ENCODE data around the gene CR1.
"Not testable (repeated sequence)": the region's sequence is repeated elsewhere in the genome, so short reads cannot be mapped to it uniquely, and the experiment has no call there.

CR1 gene

DNA sequence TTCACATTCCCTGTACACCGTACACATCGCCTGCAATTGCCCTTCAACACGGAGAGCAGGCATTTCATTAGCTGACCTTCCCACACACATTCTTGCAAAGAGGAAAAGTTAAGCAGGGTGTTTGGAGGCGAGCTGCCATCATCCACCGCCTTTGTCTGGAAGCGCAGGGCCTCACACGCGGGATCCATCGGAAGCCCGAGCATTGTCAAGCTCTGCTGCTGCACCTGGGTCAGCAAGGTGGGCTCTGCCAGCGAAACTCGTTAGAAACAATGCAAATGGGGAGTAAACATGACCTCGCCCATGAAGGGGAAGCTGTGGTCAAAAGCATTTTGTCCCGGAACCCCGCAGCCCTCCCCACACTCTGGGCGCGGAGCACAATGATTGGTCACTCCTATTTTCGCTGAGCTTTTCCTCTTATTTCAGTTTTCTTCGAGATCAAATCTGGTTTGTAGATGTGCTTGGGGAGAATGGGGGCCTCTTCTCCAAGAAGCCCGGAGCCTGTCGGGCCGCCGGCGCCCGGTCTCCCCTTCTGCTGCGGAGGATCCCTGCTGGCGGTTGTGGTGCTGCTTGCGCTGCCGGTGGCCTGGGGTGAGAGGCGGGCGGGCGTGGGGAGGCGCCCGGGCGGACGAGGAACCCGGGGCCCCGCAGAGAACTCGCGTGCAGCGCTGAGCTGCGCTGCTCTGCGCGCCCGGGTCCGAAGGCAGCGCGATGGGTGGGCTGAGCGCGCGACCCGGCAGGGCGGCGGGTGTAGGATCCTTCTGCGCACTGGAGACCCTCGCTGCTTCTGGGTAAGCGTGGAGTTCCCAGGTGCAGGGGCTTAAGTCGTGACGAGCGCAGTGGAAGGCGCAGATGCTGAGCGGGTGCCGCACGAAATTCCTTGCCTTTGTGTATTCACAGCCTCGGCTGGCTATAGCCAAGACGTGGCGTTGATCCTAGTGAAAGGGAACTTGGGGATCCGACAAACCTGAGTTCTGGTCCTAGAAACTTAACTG lies at the start of gene CR1:
CR1 (plus strand) TSS at position 357 of the 992 bp plus-strand sequence; CDS start at position 468, 111 bp downstream.
- no peak for DNase-seq

DNA sequence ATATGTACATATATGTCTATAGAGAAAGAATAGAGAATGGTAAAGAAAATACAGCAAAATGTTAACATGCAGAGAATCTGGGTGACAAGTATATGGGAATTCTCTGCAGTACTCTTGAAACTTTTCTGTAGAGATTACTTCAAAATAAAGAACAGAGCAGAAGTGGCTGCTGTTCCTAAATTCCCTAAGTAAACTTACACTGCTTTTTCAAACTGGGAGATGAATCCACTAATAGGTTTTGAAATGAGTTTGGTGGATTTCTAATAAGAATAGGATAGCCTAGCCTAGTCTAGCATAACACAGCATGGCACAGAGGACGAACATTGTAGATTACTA lies 42.3 kb upstream of the CR1 start:
- no peak for DNase-seq

DNA sequence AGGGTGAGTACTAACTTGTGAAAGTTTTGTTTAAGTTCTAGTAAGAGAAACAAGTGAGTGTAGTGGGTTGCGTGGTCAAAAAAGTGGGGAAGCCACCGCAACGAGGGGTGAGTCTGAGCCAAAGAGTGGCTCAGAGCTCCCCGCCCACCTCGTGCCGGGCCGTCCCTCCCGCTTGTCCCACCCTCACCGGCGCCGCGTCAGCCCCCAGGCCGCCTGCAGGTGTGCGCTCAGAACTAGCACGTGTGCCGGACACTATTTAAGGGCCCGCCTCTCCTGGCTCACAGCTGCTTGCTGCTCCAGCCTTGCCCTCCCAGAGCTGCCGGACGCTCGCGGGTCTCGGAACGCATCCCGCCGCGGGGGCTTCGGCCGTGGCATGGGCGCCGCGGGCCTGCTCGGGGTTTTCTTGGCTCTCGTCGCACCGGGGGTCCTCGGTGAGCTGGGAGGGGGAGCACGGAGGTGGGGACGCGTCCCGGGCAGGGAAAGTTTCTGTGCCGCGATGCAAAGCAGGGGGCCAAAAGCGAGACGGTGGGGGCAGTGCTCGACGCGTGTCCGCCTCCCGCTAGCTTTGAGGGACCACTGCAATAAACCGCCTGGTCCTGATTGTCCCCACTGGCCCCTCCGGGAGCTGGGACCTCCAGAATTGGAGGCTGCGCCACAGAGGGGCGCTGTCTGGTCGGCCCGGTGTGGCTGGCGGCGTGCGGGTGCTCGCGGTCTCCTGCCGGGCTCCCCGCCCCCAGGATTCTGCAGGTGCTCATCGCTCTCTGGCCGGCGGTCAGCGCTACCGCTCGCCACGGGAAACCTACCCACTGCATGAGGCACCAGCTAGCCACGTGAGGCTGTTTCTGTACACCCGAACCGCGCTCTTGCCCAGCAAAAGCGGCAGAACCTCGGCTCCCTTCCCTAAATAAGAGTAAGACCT lies 41.7 kb upstream of the CR1 start, which contains the start of gene CR2:
CR2 (plus strand) TSS at position 283 of the 919 bp plus-strand sequence; CDS start at position 374, 91 bp downstream.
- DNase-seq = no peak

DNA sequence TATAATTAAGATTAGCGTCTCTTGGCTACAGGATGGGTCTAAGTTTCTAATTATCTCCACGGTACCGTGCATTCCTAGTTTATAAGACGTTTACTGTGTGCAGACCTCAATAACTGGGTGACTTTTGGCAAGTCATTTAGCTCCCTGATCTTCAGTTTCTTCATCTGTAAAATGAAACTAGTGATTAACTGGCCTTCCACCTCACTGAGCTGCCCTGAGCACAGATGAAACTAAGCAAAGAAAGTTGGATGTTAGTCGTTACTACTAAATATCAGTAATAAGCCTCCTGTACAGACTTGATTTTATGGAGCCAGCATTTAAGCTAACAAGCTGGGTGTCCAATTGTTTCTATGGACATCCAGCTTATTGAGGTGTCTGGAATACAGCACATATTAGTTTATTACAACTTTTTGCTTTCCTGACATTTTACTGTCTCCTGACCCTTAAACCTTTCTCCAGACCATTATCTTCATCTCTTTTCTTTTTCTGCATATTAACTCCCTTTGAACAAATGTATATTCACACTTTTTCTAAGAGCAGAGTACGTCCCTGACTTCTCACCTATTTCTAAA lies 40.7 kb upstream of the CR1 start:
- no peak for DNase-seq

DNA sequence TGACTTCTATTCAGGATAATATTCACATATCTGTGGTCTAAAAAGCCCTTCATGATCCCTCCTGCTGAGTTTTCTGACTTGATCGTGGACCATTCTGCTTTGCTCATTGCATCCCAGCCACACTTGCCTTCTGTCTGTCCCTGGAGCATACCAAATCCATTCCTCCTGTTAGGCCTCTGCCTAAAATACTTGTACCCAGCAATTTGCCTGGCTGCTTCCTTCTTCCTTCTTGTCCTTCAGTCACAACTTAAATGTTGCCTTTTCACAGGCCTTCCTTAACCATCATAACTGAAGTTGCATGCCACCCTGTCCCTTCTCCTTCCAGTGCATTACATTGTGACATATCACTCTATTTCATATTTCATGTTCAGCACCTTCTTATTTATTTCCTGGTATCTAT lies 37.5 kb upstream of the CR1 start:
- no peak for DNase-seq

DNA sequence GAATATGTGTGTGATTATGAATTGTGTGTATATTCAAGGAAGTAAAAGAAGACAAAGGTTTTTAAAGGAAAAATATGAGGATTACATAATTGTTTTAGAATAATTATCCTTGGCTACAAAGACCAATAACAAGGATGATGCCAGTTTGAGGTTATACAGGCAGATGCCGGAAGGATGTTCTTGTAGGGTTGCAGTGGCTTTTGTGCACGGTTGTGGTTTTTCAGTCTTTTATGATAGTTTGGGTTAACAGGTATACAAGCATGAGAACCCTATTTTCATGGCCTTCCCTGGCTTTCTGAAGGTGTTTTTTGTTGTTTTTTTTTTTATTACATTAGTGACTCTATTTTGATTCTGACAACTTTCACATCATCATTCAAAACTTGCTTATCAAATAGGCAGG lies 36.9 kb upstream of the CR1 start:
- no peak for DNase-seq

DNA sequence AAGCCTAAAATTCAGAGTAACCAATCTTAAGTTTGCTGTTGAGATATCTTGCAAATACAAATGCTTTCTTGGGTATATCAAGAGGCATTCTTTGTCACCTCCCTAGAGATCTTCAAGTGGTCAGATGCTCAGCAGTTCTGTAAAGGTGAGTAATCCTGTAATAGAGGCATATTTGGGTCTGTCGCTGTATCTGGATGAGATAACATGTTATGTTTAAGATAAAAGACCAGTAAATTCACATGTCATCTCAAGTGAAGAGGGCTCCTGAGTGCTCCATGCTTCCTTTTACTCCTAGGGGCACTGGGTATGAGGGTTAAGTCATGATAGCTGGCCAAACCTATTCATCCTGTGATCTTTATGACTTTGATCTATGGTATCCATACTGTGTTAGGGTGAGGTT lies 34.3 kb upstream of the CR1 start:
- DNase-seq = no peak

DNA sequence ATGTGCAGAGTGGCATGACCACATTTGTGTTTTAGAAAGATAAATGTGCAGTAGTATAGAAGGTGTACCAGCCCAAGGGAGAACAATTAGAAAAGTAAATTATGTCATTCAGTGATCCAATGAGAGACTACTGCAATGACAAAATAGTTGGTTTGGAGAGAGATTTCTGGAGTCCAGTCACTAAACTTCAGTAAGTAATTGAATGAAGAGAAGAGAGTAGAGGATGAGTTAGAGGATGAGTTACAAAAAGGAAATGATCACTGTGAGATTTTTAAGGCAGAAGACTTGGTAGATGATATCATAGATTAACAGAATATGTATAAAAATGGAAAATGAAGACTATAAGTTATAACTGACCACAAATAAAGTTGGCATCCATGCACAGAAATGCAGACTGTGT lies 33.4 kb upstream of the CR1 start:
- no peak for DNase-seq

DNA sequence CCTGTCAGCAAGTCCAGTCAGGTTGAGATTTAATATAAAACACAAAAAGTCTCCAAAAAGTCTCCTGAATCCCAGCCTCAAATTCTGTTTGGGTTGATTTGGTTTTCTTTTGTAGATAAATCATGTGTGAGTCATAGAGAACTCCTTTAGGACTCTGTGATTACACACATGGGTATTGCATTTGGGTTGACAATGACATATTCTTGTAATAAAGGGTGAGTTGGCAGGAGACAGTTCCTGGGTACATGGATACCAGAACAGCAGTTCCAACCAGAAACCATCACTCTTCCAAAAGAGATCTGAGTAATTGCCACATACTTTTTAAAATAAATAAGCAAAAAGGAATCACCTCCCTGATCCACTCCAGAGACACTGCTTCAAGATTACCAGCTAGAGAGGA lies 32.9 kb upstream of the CR1 start:
- no peak for DNase-seq

DNA sequence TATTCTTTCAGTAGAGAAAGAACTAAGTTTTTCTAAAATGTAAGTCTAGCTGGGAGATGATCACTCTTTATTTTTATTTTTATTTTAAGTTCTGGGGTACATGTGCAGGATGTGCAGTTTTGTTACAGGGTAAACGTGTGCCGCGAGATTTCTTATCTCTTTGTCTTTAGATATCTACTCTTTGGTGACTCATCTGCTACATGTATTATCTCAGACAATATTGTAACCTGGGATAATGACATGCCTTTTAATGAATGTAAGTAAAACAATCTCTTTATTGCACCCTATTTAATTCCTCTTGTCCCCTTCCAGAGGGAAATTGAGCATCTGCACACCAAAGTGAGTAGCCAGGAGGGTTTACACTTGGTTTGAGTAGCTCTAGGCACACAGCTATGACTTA lies 32.4 kb upstream of the CR1 start:
- no peak for DNase-seq

DNA sequence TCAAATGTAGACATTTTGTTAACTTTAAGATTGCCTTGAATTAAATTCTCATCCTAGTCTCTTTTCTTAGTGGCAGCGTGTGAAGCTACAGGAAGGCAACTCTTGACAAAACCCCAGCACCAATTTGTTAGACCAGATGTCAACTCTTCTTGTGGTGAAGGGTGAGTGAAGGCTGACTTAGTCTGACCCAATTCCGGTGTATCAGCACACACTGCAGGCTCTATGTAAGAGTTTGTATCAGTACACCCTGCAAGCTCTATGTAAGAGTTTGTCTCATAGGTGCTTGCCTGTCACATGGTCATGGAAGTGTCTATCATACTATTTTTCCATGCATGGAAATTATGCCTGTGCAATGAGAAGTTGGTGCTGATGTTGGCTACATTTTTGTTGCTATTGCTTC lies 25.0 kb upstream of the CR1 start:
- no peak for DNase-seq

DNA sequence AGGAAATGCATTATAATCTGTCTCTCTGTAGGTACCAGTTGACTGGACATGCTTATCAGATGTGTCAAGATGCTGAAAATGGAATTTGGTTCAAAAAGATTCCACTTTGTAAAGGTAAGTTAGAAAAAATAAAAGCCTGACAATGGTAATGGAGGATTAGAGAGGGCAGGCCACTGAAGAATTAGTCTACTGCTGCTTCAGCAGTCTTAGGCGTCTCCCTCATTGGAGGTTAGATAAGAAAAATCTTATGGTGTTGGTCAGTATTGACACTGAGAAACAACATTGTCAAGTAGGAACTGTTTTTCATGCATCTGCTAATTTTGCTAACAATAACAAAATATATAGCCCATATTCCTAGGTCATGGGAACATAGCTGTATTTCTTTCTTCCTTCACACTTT lies 21.7 kb upstream of the CR1 start:
- DNase-seq = no peak

DNA sequence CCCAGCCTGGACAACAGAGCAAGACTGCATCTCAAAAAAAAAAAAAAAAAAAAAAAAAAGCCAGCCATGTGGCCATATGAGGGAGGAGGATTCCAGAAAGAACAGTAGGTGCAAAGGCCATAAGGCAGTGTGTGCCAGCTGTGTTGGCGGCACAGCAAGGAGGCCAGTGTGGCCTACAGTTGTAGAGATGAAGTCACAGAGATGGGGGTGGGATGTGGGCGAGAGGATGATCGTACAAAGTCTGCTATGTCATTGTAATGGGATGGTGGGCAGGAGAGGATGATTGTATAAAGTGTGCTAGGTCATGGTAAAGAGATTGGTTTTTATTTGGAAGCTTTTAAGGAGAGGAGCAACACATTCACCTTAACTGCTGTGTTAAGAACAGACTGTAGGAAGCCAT lies 9.8 kb upstream of the CR1 start:
- DNase-seq = no peak

DNA sequence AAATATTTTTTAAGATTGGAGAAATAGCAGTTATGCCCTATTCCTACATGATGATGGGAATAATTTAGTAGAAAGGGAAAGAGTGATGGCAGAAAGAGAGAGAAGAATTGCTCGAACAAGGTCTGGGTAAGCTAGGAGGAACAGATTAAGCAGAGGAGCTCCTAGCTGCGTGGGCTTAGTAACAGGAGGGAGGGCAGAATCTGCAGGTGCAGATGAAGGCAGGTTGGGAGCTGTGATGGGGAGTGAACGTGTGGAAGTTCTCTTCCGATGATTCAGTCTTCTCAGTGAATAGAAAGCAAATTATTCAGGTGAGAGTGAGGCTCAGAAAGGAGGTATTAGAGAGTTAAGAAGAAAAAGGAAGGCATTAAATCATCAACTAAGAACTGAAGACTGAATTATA lies 8.3 kb upstream of the CR1 start:
- no peak for DNase-seq

DNA sequence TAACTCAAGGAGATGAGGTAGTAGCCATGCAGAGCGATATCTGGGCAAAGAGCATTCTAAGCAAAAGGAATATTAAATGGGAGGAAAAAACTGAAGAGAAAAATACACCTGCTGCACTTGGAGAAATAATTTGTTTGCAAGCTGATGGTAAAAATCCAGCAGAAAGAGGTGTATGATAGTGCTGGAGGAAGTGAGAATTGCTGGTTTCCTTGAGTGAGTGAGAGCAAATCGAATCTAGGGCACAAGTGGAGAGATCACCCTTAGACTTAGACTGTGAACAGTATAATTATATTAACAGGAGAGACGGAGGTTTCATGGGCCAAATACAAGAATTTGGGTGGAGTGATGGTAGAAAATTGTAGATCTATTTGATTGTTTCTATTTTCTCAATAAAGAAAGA lies 2.7 kb upstream of the CR1 start:
- DNase-seq = no peak

DNA sequence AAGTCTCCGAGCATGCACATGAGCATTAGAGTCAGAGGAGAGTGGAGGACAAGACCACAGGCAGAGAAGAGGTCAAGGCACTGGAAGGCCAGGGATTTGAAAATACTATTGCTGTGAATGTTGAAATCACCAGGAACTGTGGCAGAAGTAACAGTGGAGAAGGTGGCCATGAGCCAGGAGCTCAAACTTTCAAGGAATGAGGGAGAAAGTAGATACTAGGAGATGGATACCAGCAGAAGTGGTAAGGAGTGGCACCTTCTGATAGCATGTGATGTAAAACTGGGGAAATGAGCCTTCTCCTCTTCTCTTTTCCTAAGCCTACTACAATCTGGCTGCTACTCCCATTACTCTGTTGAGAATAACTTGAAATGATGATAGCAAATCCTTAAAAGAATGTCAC lies 1.8 kb upstream of the CR1 start:
- DNase-seq = no peak

DNA sequence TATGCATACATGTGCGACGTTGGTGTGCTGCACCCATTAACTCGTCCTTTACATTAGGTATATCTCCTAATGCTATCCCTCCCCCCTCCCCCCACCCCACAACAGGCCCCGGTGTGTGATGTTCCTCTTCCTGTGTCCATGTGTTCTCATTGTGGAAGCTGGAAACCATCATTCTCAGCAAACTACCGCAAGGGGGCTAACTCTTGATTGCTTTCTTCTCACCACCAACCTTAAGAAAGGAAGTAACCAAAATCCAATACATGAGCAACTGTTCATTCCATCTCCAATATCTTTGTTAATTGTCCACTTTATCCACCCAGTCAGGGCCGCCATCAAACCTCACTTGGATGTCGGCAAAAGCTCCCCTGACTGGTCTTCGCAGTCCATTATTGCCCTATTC lies 676 bp upstream of the CR1 start:
- DNase-seq = not testable (repeated sequence)

DNA sequence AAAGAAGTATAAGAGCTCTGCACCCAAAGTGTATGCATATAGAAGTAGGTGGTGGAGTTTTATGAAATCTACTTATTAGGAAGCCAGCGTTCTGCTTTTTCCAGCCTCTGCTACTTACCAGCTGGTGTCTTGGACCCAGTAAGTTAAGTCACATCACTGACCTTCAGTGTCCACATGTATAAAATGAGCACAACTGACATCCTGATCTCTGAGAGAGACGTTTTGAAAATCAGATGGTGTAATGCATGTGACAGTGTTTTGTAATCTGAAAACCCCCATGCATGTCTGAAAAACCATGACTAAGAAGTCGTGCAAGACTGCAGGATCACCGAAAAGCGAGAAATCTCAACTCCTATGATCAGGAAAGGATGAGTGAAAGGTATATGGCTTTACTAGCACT lies 2.0 kb downstream of the CR1 start:
- DNase-seq = no peak

DNA sequence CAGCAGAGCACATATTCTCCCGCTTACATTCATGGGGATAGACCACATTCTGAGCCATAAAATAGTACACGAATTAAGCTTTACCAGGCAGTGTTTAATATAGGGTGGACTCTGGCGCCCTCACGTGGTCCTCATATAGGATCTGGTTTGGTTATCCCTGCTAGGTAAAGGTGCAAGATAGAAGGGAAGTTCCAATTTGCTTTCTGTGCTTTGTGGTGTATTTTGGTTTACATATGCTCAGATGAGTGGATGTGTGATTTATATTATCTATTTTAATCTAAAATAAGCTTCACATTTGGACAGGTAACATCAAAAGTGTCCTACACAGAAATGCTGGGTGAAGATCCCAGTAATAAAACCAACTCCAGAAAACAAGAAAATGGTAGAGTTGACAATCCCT lies 3.6 kb downstream of the CR1 start:
- DNase-seq = no peak

DNA sequence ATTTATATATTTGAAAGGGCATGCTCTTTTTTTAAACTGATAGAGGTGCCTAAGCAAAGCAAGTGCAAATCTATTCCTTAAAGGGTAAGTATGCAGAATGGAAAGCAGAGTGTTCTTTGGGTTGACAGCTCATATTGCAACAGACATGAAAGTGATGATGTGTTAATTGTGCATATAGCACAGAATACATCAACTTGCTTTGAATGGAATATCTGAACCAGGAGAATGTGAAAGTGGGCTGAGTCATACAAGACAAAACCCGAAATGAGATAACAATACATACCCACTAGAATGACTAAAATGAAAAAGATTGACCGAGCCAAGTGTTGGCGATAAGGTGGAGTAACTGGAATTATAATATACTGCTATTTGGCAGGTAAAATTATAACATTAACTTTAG lies 4.3 kb downstream of the CR1 start:
- no peak for DNase-seq

DNA sequence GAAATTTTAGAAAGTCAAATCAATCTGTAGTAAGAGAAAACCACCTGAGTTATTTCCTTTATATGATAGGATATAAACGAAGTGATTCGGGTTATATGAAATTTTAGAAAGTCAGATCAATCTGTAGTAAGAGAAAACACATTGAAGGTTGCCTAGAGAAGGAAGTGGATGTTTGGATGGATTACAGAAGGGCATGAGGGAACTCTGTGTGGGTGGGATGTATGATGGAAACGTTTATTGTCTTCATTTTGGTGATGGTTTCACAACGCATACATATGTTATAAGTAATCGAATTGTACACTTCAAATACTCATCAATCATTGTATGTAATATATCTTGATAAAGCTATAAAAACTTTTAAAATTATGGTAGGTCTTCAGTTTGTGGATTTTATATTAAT lies 5.1 kb downstream of the CR1 start:
- no peak for DNase-seq

DNA sequence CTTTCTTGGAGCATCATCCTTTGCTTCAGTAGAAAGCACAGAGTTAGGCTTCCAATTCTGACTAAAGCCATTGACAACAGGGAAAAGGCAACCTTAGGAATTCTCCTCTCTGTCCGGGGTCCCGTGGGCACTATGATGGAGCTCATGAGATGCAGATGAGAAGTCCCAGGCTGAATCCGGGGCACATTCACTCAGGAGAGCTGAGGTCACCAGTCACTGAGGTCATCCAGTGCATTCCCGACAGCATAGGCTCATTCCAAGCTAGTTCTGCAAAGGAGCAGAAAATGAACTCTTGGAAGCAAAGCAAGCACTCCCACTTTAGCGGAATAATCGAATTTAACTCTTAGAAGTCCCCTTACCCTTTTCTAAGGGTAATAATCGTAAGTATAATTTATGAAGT lies 6.8 kb downstream of the CR1 start:
- DNase-seq = no peak

DNA sequence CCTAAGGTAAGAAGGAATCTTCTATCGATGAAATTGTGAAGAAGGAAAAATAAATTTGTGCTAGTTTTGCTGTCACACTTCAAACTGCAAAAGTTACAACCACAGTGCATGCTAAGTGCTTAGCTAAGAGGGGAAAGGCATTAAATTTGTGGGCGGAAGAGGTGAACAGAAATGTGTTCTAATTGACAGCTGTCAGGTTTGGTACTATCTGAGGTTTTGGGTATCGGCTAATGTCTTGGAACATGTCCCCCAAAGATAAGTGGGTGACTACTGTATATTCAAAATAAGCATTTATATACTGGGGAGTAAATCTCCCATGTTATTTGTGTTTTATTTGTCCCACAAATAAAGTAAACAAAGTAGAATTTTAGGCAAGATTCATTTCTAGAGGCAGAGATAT lies 8.0 kb downstream of the CR1 start:
- no peak for DNase-seq

DNA sequence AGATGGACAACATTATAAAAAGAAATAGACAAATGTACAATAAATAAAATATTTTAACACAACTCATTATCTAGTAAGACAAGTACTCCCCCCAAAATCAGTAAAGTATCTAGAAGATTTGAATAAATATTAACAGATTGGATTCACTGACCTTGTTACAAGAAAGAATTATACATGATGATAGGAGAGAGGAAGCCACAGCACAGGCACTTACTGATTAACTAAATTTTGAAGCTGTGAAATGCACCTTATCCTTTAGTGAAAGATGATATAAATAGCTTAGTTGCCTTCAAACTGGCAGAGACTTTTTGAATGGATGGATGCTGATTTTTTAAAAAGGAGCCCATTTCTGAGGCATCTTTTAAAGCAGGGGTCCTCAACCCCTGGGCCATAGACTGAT lies 8.5 kb downstream of the CR1 start:
- no peak for DNase-seq

All from cortex of kidney (tissue), 1 donor.